Measurements from ENCODE around the gene FAM118A. TPM values are rescaled to one million over a fixed set of nuclear protein-coding genes. Genes with fewer than 3 reads are reported as not detected.

The FAM118A gene
- total RNA-seq, 6 experiments from 2014 or later = 5.6 to 43.0 (median 17.3) TPM

DNA sequence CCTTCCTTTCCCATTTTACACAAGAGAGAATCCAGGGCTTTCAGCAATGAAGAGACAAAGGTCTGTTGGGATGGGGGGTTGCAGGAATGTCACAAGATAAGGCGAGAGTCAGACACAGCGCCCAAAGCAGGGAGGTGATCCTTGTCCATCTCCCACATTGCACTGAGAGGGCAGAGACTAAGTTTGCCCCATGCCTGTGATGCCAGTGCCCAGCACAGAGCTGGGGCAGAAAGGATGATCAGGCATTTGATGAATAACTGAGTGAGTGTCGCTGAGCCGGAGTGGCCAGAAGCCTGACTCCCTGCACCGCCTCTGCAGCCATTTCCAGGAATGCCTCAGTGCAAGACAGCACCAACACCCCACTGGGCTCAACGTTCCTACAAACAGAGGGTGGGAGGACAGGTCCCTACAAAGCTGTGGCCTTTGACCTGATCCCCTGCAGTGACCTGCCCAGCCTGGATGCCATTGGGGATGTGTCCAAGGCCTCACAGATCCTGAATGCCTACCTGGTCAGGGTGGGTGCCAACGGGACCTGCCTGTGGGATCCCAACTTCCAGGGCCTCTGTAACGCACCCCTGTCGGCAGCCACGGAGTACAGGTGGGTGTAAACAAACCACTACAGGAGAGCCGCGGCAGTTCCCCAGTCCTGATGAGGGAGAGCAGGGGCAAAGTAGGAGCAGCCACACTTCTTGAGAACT is 22.7 kb upstream of the FAM118A start:
- intact Hi-C loops (cut with DNase I) = no loop called here
- Histone ChIP-seq H3K27ac (no peak overlapping the region), H3K4me1 (peaks cover 0 to 8% (median 2%) of the 10 kb centered on the region in 4 donors), H3K9me3 (no peaks in the 10 kb centered on the region), H3K36me3 (no peaks in the 10 kb centered on the region), H3K4me3 (no peak overlapping the region), H3K27me3 (no peaks in the 10 kb centered on the region)
- ATAC-seq = no peak
- WGBS (ENCODE audit: insufficient coverage, low coverage, low lambda C conversion rate, missing lambda C conversion rate) = 55% methylated on average over 12 of the region's 12 CpGs
- no peak for DNase-seq
- TF ChIP-seq, protein P1, sequence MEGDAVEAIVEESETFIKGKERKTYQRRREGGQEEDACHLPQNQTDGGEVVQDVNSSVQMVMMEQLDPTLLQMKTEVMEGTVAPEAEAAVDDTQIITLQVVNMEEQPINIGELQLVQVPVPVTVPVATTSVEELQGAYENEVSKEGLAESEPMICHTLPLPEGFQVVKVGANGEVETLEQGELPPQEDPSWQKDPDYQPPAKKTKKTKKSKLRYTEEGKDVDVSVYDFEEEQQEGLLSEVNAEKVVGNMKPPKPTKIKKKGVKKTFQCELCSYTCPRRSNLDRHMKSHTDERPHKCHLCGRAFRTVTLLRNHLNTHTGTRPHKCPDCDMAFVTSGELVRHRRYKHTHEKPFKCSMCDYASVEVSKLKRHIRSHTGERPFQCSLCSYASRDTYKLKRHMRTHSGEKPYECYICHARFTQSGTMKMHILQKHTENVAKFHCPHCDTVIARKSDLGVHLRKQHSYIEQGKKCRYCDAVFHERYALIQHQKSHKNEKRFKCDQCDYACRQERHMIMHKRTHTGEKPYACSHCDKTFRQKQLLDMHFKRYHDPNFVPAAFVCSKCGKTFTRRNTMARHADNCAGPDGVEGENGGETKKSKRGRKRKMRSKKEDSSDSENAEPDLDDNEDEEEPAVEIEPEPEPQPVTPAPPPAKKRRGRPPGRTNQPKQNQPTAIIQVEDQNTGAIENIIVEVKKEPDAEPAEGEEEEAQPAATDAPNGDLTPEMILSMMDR (IDR thresholded peaks at IDR 0.05) = no peak
- TF ChIP-seq POLR2A (IDR thresholded peaks at IDR 0.05) = no peak

DNA sequence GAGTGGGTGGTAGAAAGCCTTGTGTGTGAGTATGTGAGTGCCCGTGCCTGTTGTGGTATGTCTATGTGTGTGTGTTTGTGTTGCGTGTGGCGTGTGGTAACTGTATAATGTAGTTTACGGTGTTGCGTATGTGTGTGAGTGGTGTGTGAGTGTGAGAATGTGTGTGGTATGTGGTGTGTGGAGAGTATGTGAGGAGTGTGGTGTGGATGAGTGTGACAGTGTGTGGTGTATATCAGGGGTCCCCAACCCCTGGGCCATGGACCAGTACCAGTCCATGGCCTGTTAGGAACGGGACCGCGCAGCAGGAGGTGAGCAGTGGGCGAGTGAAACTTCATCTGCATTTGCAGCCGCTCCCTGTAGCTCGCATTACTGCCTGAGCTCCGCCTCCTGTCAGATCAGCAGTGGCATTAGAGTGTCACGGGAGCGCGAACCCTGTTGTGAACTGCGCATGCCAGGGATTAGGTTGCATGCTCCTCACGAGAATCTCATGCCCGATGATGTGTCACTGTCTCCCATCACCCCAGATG is 19.3 kb upstream of the FAM118A start:
- intact Hi-C loops (cut with DNase I) = no loop called here
- TF ChIP-seq, protein P1 (IDR thresholded peaks at IDR 0.05) = no peak
- TF ChIP-seq POLR2A (IDR thresholded peaks at IDR 0.05) = no peak
- Histone ChIP-seq H3K36me3 (no peaks in the 10 kb centered on the region), H3K9me3 (no peaks in the 10 kb centered on the region), H3K4me1 (no peaks in the 10 kb centered on the region), H3K27me3 (no peaks in the 10 kb centered on the region), H3K27ac (no peak overlapping the region), H3K4me3 (no peak overlapping the region)
- no peak for ATAC-seq
- DNase-seq = no peak
- 47% methylated on average over 15 of the region's 18 CpGs for WGBS (ENCODE audit: insufficient coverage, low coverage, low lambda C conversion rate, missing lambda C conversion rate)

DNA sequence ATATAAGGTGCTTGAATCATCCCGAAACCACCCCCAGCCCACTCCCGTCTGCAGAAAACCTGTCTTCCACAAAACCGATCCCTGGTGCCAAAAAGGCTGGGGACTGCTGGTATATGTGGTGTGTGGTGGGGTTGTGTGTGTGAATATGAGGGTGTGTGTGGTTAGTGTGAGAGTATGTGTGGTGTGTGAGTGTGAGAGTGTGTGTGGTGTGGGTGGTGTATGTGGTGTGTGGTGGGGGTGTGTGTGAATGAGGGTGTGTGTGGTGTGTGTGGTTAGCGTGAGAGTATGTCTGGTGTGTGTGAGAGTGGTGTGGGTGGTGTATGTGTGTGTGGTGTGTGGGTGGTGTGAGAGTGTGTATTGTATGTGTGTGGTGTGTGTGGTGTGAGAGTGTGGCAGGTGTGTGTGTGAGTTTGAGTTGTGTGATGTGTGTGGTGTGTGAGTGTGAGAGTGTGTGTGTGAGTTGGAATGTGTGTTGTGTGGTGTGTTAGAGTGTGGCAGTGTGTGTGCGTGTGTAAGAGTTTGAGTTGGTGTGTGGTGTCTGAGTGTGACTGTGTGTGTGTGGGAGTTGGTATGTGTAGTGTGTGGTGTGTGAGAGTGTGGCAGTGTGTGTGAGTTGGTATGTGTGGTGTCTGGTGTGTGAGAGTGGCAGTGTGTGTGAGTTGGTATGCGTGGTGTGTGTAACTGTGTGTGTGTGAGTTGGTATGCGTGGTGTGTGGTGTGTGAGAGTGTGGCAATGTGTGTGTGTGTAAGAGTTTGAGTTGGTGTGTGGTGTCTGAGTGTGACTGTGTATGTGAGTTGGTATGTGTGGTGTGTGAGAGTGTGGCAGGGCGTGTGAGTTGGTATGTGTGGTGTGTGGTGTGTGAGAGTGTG is 18.4 kb upstream of the FAM118A start:
- DNase-seq (no peak), ATAC-seq (no peak)
- no peaks in the 10 kb centered on the region for H3K27me3 ChIP-seq
- no peaks in the 10 kb centered on the region for H3K36me3 ChIP-seq
- H3K9me3 ChIP-seq = no peaks in the 10 kb centered on the region
- H3K4me1 ChIP-seq = no peaks in the 10 kb centered on the region
- H3K27ac ChIP-seq = no peak overlapping the region
- intact Hi-C loops (cut with DNase I) = no loop called here
- 75% methylated on average over 8 of the region's 8 CpGs for WGBS (ENCODE audit: insufficient coverage, low coverage, low lambda C conversion rate, missing lambda C conversion rate)
- no peak for TF ChIP-seq POLR2A (IDR thresholded peaks at IDR 0.05)
- TF ChIP-seq, protein P1 (IDR thresholded peaks at IDR 0.05) = no peak
- H3K4me3 ChIP-seq = no peak overlapping the region

DNA sequence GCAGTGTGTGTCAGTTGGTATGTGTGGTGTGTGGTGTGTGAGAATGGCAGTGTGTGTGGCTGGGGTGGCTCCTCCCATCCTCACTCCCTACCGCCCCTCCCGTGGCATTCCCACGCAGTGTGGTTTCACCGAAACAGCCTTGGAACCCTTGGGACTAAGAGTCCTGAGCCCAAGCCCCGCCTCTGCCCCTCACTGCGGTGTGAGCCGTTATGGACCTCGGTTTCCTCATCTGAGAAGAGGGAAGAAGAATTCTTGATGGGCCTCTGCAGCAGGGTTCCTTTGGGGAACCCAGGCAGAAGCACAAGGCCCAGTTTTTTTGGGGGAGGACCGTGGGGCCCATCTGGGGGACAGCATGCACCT is 17.8 kb upstream of the FAM118A start:
- Histone ChIP-seq H3K4me3 (no peak overlapping the region), H3K9me3 (no peaks in the 10 kb centered on the region), H3K4me1 (no peaks in the 10 kb centered on the region), H3K36me3 (no peaks in the 10 kb centered on the region), H3K27me3 (no peaks in the 10 kb centered on the region), H3K27ac (no peak overlapping the region)
- TF ChIP-seq POLR2A (IDR thresholded peaks at IDR 0.05) = no peak
- TF ChIP-seq, protein P1 (IDR thresholded peaks at IDR 0.05) = no peak
- DNase-seq = no peak
- intact Hi-C loops (cut with DNase I) = no loop called here
- ATAC-seq = no peak
- WGBS (ENCODE audit: insufficient coverage, low coverage, low lambda C conversion rate, missing lambda C conversion rate) = 69% methylated on average over 3 of the region's 9 CpGs

All from right lobe of liver (tissue), 6 donors.